ENCODE measurements around the gene SYN1.
"Not testable (repeated sequence)": the region's sequence is repeated elsewhere in the genome, so short reads cannot be mapped to it uniquely, and the experiment has no call there.

The SYN1 gene

GRCh38 chrX:47619486-47620302 lies at the start of gene SYN1:
TSS of gene SYN1 (minus strand) at chrX:47619857. CDS start at chrX:47619728, 129 bp downstream.
- peak; percentile 76 to 85 for DNase-seq

GRCh38 chrX:47665797-47666196 lies 46.1 kb upstream of the SYN1 start:
- not testable (repeated sequence) for DNase-seq

GRCh38 chrX:47664737-47665136 lies 45.1 kb upstream of the SYN1 start:
- DNase-seq = no peak

- DNase-seq = peak; percentile 66 to 68
Observed at GRCh38 chrX:47662144-47662657, 42.5 kb upstream of the SYN1 start.

- no peak for DNase-seq
Observed at GRCh38 chrX:47661539-47661938, 41.9 kb upstream of the SYN1 start.

GRCh38 chrX:47659421-47659726 lies 39.7 kb upstream of the SYN1 start:
- no peak for DNase-seq

GRCh38 chrX:47658684-47659420 lies 39.2 kb upstream of the SYN1 start, which contains the start of gene UXT:
TSS of gene UXT (minus strand) at chrX:47659180. CDS start at chrX:47658927, 253 bp downstream.
- peak; percentile 94 for DNase-seq

GRCh38 chrX:47658301-47658683 lies 38.6 kb upstream of the SYN1 start:
- DNase-seq = no peak

- no peak for DNase-seq
Observed at GRCh38 chrX:47651043-47651905, 31.6 kb upstream of the SYN1 start.

GRCh38 chrX:47650164-47651042 lies 30.7 kb upstream of the SYN1 start, which contains the start of gene ELK1:
TSS of gene ELK1 (minus strand) at chrX:47650563. CDS start at chrX:47641441, 9,122 bp downstream.
- peak; percentile 86 to 89 for DNase-seq

GRCh38 chrX:47649781-47650163 lies 30.1 kb upstream of the SYN1 start:
- DNase-seq = no peak

GRCh38 chrX:47649271-47649670 lies 29.6 kb upstream of the SYN1 start:
- DNase-seq = no peak

GRCh38 chrX:47648376-47648775 lies 28.7 kb upstream of the SYN1 start:
- DNase-seq = no peak

GRCh38 chrX:47646636-47647035 lies 27.0 kb upstream of the SYN1 start:
- DNase-seq = no peak

GRCh38 chrX:47645530-47645929 lies 25.9 kb upstream of the SYN1 start:
- no peak for DNase-seq

- no peak for DNase-seq
Observed at GRCh38 chrX:47644557-47645091, 25.0 kb upstream of the SYN1 start.

- DNase-seq = no peak
Observed at GRCh38 chrX:47643926-47644325, 24.3 kb upstream of the SYN1 start.

- DNase-seq = no peak
Observed at GRCh38 chrX:47638816-47639215, 19.2 kb upstream of the SYN1 start.

- DNase-seq = peak in 1 of 2 experiments; percentile 57
Observed at GRCh38 chrX:47637546-47638195, 18.0 kb upstream of the SYN1 start.

- peak in 1 of 2 experiments; percentile 47 for DNase-seq
Observed at GRCh38 chrX:47634871-47635575, 15.4 kb upstream of the SYN1 start.
